ENCODE results near the gene SYNPR. TPM values are rescaled to one million over a fixed set of nuclear protein-coding genes. Genes with fewer than 3 reads are reported as not detected.

SYNPR gene
- total RNA-seq, 1 experiment from 2014 or later: 0.85 TPM

DNA sequence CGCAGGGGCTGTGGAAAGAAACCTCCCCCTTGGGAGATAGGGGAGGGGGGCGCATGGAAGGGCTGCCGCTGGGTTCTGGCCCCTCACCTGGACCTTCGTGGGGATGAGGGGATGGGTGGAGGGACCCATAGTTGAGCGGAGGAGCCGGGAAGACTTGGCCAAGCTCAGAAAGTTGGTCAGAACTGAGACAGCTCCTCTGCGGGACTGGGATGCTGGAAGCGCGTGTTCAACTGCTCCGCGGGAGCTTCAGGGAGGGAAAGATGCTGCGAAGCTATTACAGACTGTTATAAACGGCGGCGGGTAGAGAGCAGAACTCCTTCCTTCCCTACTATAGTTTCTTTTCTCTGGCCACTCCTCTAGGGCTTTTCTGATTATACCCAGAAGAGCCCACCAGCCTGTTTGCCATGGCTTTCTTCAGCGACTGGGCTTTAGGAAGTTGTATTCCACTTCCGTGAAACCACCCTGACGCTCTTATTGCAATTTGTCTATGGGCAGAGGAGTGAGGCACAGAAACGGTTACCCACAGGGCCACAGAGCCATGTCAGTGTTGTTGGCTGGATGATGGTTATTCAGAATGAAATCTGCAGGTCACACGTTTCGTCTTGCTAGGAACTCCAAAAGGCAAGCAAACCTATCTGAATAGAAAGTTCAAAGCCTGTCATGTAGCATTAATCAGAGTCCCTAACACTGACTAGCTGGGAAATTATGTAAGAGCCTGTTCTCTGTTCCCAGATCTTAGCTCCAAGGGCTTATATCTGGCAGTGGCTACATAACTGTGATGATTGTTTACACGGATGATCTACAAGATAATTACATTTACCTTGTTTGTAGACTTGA lies 1.1 kb downstream of the SYNPR start:
- ATAC-seq (peak; percentile 14), DNase-seq (ENCODE audit: low spot score) (peak; percentile 22)
- Mint-ChIP-seq H3K4me1 (peaks cover 20% of the 10 kb centered on the region), H3K9me3 (peaks cover 6% of the 10 kb centered on the region; the same call in 1 of the 2 replicates), H3K36me3 (no peaks in the 10 kb centered on the region), H3K27ac (no peak overlapping the region), H3K27me3 (ENCODE audit: low read depth) (peaks cover 74% of the 10 kb centered on the region), H3K4me3 (peak overlapping the region; percentile 81)
- ChIA-PET CTCF (interaction anchor here (0.7 to 1.4 kb wide), 3 partner anchors 11 to 383 kb away, joined by 3 to 4 read pairs (median 3); no protein-coding TSS in a partner anchor), POLR2A (no interaction called here)
- TF ChIP-seq FOXK1 (CRISPR knock-in tag; IDR thresholded peaks at IDR 0.05) (no peak), NFATC4 (CRISPR knock-in tag; IDR thresholded peaks at IDR 0.05) (no peak)

DNA sequence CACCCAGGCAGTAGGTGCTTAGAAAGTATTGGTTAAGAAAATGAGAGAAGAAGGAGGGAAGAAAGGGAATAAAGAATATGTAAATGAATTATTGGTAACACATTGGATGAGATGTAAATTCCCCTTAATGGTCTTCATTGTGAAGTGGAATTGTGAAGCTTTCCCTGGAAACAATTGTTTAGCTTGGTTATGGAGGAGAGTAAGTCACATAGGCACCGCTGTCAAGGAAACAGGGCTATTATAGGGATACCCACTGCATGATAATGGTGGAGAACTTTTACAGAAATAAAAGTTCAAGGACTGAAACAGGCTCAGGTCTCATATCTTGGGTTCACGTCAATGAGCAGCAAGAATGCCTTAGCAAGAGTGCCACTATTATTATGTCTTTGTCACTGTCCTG lies 9.5 kb downstream of the SYNPR start:
- POLR2A ChIA-PET: no interaction called here
- Mint-ChIP-seq H3K9me3 (no peaks in the 10 kb centered on the region; the same call in 1 of the 2 replicates), H3K36me3 (no peaks in the 10 kb centered on the region), H3K4me3 (no peak overlapping the region), H3K27me3 (ENCODE audit: low read depth) (peaks cover 27% of the 10 kb centered on the region), H3K27ac (no peak overlapping the region), H3K4me1 (peaks cover 21% of the 10 kb centered on the region)
- CTCF ChIA-PET: no interaction called here
- ATAC-seq (no peak), DNase-seq (ENCODE audit: low spot score) (no peak)
- TF ChIP-seq, protein P1, sequence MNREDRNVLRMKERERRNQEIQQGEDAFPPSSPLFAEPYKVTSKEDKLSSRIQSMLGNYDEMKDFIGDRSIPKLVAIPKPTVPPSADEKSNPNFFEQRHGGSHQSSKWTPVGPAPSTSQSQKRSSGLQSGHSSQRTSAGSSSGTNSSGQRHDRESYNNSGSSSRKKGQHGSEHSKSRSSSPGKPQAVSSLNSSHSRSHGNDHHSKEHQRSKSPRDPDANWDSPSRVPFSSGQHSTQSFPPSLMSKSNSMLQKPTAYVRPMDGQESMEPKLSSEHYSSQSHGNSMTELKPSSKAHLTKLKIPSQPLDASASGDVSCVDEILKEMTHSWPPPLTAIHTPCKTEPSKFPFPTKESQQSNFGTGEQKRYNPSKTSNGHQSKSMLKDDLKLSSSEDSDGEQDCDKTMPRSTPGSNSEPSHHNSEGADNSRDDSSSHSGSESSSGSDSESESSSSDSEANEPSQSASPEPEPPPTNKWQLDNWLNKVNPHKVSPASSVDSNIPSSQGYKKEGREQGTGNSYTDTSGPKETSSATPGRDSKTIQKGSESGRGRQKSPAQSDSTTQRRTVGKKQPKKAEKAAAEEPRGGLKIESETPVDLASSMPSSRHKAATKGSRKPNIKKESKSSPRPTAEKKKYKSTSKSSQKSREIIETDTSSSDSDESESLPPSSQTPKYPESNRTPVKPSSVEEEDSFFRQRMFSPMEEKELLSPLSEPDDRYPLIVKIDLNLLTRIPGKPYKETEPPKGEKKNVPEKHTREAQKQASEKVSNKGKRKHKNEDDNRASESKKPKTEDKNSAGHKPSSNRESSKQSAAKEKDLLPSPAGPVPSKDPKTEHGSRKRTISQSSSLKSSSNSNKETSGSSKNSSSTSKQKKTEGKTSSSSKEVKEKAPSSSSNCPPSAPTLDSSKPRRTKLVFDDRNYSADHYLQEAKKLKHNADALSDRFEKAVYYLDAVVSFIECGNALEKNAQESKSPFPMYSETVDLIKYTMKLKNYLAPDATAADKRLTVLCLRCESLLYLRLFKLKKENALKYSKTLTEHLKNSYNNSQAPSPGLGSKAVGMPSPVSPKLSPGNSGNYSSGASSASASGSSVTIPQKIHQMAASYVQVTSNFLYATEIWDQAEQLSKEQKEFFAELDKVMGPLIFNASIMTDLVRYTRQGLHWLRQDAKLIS (CRISPR knock-in tag; IDR thresholded peaks at IDR 0.05; ENCODE audit: borderline replicate concordance): no peak
- TF ChIP-seq, protein P2, sequence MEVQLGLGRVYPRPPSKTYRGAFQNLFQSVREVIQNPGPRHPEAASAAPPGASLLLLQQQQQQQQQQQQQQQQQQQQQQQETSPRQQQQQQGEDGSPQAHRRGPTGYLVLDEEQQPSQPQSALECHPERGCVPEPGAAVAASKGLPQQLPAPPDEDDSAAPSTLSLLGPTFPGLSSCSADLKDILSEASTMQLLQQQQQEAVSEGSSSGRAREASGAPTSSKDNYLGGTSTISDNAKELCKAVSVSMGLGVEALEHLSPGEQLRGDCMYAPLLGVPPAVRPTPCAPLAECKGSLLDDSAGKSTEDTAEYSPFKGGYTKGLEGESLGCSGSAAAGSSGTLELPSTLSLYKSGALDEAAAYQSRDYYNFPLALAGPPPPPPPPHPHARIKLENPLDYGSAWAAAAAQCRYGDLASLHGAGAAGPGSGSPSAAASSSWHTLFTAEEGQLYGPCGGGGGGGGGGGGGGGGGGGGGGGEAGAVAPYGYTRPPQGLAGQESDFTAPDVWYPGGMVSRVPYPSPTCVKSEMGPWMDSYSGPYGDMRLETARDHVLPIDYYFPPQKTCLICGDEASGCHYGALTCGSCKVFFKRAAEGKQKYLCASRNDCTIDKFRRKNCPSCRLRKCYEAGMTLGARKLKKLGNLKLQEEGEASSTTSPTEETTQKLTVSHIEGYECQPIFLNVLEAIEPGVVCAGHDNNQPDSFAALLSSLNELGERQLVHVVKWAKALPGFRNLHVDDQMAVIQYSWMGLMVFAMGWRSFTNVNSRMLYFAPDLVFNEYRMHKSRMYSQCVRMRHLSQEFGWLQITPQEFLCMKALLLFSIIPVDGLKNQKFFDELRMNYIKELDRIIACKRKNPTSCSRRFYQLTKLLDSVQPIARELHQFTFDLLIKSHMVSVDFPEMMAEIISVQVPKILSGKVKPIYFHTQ (CRISPR knock-in tag; IDR thresholded peaks at IDR 0.05): no peak
- no peak for TF ChIP-seq GTF2I (CRISPR knock-in tag; conservative IDR thresholded peaks at IDR 0.05)
- TF ChIP-seq, protein P3, sequence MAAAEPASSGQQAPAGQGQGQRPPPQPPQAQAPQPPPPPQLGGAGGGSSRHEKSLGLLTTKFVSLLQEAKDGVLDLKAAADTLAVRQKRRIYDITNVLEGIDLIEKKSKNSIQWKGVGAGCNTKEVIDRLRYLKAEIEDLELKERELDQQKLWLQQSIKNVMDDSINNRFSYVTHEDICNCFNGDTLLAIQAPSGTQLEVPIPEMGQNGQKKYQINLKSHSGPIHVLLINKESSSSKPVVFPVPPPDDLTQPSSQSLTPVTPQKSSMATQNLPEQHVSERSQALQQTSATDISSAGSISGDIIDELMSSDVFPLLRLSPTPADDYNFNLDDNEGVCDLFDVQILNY (CRISPR knock-in tag; IDR thresholded peaks at IDR 0.05): no peak
- TF ChIP-seq ZNF317 (CRISPR knock-in tag; IDR thresholded peaks at IDR 0.05; ENCODE audit: borderline replicate concordance, low read depth): no peak
- TF ChIP-seq, protein P4, sequence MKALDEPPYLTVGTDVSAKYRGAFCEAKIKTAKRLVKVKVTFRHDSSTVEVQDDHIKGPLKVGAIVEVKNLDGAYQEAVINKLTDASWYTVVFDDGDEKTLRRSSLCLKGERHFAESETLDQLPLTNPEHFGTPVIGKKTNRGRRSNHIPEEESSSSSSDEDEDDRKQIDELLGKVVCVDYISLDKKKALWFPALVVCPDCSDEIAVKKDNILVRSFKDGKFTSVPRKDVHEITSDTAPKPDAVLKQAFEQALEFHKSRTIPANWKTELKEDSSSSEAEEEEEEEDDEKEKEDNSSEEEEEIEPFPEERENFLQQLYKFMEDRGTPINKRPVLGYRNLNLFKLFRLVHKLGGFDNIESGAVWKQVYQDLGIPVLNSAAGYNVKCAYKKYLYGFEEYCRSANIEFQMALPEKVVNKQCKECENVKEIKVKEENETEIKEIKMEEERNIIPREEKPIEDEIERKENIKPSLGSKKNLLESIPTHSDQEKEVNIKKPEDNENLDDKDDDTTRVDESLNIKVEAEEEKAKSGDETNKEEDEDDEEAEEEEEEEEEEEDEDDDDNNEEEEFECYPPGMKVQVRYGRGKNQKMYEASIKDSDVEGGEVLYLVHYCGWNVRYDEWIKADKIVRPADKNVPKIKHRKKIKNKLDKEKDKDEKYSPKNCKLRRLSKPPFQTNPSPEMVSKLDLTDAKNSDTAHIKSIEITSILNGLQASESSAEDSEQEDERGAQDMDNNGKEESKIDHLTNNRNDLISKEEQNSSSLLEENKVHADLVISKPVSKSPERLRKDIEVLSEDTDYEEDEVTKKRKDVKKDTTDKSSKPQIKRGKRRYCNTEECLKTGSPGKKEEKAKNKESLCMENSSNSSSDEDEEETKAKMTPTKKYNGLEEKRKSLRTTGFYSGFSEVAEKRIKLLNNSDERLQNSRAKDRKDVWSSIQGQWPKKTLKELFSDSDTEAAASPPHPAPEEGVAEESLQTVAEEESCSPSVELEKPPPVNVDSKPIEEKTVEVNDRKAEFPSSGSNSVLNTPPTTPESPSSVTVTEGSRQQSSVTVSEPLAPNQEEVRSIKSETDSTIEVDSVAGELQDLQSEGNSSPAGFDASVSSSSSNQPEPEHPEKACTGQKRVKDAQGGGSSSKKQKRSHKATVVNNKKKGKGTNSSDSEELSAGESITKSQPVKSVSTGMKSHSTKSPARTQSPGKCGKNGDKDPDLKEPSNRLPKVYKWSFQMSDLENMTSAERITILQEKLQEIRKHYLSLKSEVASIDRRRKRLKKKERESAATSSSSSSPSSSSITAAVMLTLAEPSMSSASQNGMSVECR (CRISPR knock-in tag; IDR thresholded peaks at IDR 0.05; ENCODE audit: borderline replicate concordance): no peak
- TF ChIP-seq, protein P5, sequence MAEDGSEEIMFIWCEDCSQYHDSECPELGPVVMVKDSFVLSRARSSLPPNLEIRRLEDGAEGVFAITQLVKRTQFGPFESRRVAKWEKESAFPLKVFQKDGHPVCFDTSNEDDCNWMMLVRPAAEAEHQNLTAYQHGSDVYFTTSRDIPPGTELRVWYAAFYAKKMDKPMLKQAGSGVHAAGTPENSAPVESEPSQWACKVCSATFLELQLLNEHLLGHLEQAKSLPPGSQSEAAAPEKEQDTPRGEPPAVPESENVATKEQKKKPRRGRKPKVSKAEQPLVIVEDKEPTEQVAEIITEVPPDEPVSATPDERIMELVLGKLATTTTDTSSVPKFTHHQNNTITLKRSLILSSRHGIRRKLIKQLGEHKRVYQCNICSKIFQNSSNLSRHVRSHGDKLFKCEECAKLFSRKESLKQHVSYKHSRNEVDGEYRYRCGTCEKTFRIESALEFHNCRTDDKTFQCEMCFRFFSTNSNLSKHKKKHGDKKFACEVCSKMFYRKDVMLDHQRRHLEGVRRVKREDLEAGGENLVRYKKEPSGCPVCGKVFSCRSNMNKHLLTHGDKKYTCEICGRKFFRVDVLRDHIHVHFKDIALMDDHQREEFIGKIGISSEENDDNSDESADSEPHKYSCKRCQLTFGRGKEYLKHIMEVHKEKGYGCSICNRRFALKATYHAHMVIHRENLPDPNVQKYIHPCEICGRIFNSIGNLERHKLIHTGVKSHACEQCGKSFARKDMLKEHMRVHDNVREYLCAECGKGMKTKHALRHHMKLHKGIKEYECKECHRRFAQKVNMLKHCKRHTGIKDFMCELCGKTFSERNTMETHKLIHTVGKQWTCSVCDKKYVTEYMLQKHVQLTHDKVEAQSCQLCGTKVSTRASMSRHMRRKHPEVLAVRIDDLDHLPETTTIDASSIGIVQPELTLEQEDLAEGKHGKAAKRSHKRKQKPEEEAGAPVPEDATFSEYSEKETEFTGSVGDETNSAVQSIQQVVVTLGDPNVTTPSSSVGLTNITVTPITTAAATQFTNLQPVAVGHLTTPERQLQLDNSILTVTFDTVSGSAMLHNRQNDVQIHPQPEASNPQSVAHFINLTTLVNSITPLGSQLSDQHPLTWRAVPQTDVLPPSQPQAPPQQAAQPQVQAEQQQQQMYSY (CRISPR knock-in tag; IDR thresholded peaks at IDR 0.05): no peak
- TF ChIP-seq, protein P6, sequence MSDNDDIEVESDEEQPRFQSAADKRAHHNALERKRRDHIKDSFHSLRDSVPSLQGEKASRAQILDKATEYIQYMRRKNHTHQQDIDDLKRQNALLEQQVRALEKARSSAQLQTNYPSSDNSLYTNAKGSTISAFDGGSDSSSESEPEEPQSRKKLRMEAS (CRISPR knock-in tag; IDR thresholded peaks at IDR 0.05): no peak
- TF ChIP-seq, protein P7, sequence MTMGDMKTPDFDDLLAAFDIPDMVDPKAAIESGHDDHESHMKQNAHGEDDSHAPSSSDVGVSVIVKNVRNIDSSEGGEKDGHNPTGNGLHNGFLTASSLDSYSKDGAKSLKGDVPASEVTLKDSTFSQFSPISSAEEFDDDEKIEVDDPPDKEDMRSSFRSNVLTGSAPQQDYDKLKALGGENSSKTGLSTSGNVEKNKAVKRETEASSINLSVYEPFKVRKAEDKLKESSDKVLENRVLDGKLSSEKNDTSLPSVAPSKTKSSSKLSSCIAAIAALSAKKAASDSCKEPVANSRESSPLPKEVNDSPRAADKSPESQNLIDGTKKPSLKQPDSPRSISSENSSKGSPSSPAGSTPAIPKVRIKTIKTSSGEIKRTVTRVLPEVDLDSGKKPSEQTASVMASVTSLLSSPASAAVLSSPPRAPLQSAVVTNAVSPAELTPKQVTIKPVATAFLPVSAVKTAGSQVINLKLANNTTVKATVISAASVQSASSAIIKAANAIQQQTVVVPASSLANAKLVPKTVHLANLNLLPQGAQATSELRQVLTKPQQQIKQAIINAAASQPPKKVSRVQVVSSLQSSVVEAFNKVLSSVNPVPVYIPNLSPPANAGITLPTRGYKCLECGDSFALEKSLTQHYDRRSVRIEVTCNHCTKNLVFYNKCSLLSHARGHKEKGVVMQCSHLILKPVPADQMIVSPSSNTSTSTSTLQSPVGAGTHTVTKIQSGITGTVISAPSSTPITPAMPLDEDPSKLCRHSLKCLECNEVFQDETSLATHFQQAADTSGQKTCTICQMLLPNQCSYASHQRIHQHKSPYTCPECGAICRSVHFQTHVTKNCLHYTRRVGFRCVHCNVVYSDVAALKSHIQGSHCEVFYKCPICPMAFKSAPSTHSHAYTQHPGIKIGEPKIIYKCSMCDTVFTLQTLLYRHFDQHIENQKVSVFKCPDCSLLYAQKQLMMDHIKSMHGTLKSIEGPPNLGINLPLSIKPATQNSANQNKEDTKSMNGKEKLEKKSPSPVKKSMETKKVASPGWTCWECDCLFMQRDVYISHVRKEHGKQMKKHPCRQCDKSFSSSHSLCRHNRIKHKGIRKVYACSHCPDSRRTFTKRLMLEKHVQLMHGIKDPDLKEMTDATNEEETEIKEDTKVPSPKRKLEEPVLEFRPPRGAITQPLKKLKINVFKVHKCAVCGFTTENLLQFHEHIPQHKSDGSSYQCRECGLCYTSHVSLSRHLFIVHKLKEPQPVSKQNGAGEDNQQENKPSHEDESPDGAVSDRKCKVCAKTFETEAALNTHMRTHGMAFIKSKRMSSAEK (CRISPR knock-in tag; IDR thresholded peaks at IDR 0.05; ENCODE audit: borderline replicate concordance): no peak

All from WTC11 (cell line).